Loucy (cell line): ENCODE measurements around the gene CEP72.

Experiments
- H2AFZ ChIP-seq: fragments of 200-600 bp; sonication (generic); 2 replicates; pipeline ENCODE4 v1.6.0; 2016; ENCODE audit warnings: antibody characterized with exemption, mild to moderate bottlenecking, low read length, moderate library complexity
- H3F3A ChIP-seq: fragments of 200-600 bp; 2 replicates; pipeline ENCODE4 v1.6.0; 2016; ENCODE audit warnings: antibody characterized with exemption, low read depth, mild to moderate bottlenecking
- H3K27me3 ChIP-seq: fragments of 200-600 bp; sonication (generic); 2 replicates; pipeline ENCODE4 v1.6.1; 2014; ENCODE audit warnings: low read length, mild to moderate bottlenecking; ENCODE audit not compliant: insufficient read depth, poor library complexity, severe bottlenecking
- H3K36me3 ChIP-seq: fragments of 200-600 bp; sonication (generic); 2 replicates; pipeline ENCODE4 v1.6.1; 2016; ENCODE audit warnings: low read length; ENCODE audit not compliant: insufficient read depth
- H3K4me1 ChIP-seq: fragments of 200-600 bp; sonication (generic); 2 replicates; pipeline ENCODE4 v1.5.1; 2014; ENCODE audit warnings: low read length, mild to moderate bottlenecking; ENCODE audit not compliant: insufficient read depth, poor library complexity, severe bottlenecking
- H3K4me2 ChIP-seq: fragments of 200-600 bp; sonication (generic); 2 replicates; pipeline ENCODE4 v1.6.0; 2014; ENCODE audit warnings: antibody characterized with exemption, low read length, low read depth, mild to moderate bottlenecking; ENCODE audit not compliant: poor library complexity, severe bottlenecking
- H3K4me3 ChIP-seq: fragments of 200-600 bp; sonication (generic); 2 replicates; pipeline ENCODE4 v1.5.1; 2014; ENCODE audit warnings: low read length, mild to moderate bottlenecking, mixed read lengths; ENCODE audit not compliant: poor library complexity, severe bottlenecking
- H3K79me2 ChIP-seq: fragments of 200-600 bp; sonication (generic); 2 replicates; pipeline ENCODE4 v1.6.1; 2014; ENCODE audit warnings: low read length; ENCODE audit not compliant: insufficient read depth
- H3K9ac ChIP-seq: fragments of 200-600 bp; sonication (generic); 2 replicates; pipeline ENCODE4 v1.6.0; 2014; ENCODE audit warnings: mild to moderate bottlenecking, low read depth, low read length, moderate library complexity; ENCODE audit not compliant: poor library complexity, severe bottlenecking
- H3K9me2 ChIP-seq: fragments of 200-600 bp; sonication (generic); replicated peaks from 2 replicates; pipeline ENCODE4 v1.6.1; 2016; ENCODE audit warnings: low read depth, low read length, mixed read lengths
- H3K9me3 ChIP-seq: fragments of 200-600 bp; sonication (generic); 2 replicates; pipeline ENCODE4 v1.6.1; 2014; ENCODE audit warnings: mild to moderate bottlenecking, antibody characterized with exemption, low read length, low read depth; ENCODE audit not compliant: insufficient read depth
- H4K20me1 ChIP-seq: fragments of 200-600 bp; sonication (generic); 2 replicates; pipeline ENCODE4 v1.6.0; 2014; ENCODE audit warnings: antibody characterized with exemption, low read length, mild to moderate bottlenecking; ENCODE audit not compliant: insufficient read depth, poor library complexity, severe bottlenecking
- CTCF ChIP-seq: fragments of 200-600 bp; sonication (generic); conservative IDR thresholded peaks from 2 replicates; pipeline ENCODE4 v1.5.1; 2014; ENCODE audit warnings: mild to moderate bottlenecking, antibody characterized with exemption, low read length
- EZH2phosphoT487 ChIP-seq: fragments of 200-600 bp; IDR thresholded peaks from 2 replicates; pipeline ENCODE4 v1.6.1; 2018; ENCODE audit warnings: antibody characterized with exemption, mild to moderate bottlenecking, moderate library complexity, borderline replicate concordance

CEP72 gene

GRCh38 chr5:640461-641330 is 28.6 kb downstream of the CEP72 start:
- Histone ChIP-seq H3K9me2 (no peaks in the 10 kb centered on the region), H3K4me2 (no peak overlapping the region), H2AFZ (no peak overlapping the region), H3K9ac (no peak overlapping the region), H3K27me3 (no peaks in the 10 kb centered on the region), H4K20me1 (no peaks in the 10 kb centered on the region), H3K4me3 (no peak overlapping the region), H3K36me3 (peaks cover 64% of the 10 kb centered on the region; the same call in 1 of the 2 replicates), H3K4me1 (no peaks in the 10 kb centered on the region), H3K9me3 (no peaks in the 10 kb centered on the region), H3F3A (no peaks in the 10 kb centered on the region), H3K79me2 (no peaks in the 10 kb centered on the region)
- no peak for TF ChIP-seq CTCF
- TF ChIP-seq EZH2phosphoT487, result no peak

DNA sequence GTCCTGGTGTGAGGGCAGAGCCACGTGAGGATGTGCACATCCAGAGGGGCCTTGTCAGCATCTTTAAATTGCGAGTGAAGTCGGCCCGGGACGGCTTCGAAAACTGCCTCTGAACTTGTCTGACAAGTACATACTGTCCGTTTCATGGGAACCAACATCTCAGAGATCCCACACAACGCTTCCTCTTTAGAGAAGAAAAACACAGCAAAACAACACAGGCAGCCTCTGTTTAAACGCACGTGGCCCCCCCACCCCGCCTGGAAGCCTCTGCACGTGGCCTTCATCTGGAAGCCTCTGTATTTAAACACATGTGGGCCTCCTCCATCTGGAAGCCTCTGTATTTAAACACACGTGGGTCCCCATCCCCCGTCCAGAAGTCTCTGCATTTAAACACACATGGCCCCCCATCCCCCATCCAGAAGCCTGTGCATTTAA is 29.2 kb downstream of the CEP72 start:
- peaks cover 64% of the 10 kb centered on the region; the same call in 1 of the 2 replicates for H3K36me3 ChIP-seq
- H3K4me2 ChIP-seq, result no peak overlapping the region

DNA sequence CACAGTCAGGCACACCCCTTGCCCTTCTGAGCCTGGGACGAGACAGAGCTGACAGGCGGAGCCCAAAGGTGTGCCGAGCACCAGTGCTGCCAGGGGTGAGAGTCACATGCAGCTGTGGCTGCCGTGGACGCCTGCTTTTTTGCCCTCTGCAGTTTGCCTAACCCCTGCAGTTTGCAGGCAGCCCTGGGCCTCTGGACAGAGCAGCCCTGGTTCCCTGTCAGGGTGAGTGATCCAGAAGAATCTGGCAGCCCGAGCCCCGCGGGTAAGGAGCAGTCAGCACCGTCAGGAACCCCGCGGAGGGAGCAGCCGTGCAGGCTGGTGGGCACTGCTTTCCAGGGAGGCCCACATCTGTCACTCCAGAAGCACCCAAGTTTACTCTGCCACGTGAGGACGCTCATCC is 30.3 kb downstream of the CEP72 start:
- Histone ChIP-seq H2AFZ (no peak overlapping the region), H3K9ac (no peak overlapping the region), H3K36me3 (peaks cover 59% of the 10 kb centered on the region; the same call in 1 of the 2 replicates), H3K4me1 (no peaks in the 10 kb centered on the region), H3K4me2 (no peak overlapping the region), H4K20me1 (no peaks in the 10 kb centered on the region), H3K9me3 (no peaks in the 10 kb centered on the region), H3F3A (no peaks in the 10 kb centered on the region), H3K27me3 (no peaks in the 10 kb centered on the region), H3K9me2 (no peaks in the 10 kb centered on the region), H3K79me2 (no peaks in the 10 kb centered on the region; the same call in 1 of the 2 replicates), H3K4me3 (no peak overlapping the region)
- TF ChIP-seq EZH2phosphoT487, result no peak
- no peak for TF ChIP-seq CTCF

More for the DNA sequence above, 29.2 kb downstream of the CEP72 start:
- Histone ChIP-seq H3K27me3 (no peaks in the 10 kb centered on the region), H3F3A (no peaks in the 10 kb centered on the region), H3K9me2 (no peaks in the 10 kb centered on the region), H2AFZ (no peak overlapping the region), H3K79me2 (no peaks in the 10 kb centered on the region), H3K9ac (no peak overlapping the region), H3K9me3 (no peaks in the 10 kb centered on the region), H3K4me1 (no peaks in the 10 kb centered on the region), H3K4me3 (no peak overlapping the region), H4K20me1 (no peaks in the 10 kb centered on the region)
- TF ChIP-seq CTCF (no peak), EZH2phosphoT487 (no peak)
